Epithelial cell of proximal tubule (primary cell): ENCODE results near the gene NAV2. TPM values are rescaled to one million over a fixed set of nuclear protein-coding genes. Genes with fewer than 3 reads are reported as not detected.

ENCODE experiments used
- DNase-seq: peaks from one replicate; pipeline ENCODE4 v3.0.0-alpha.2; 2011; ENCODE audit warnings: low read depth
- H3K4me3 ChIP-seq: 2 replicates; pipeline ENCODE4 v1.5.1; 2011; ENCODE audit warnings: low read depth, mild to moderate bottlenecking, low read length
- total RNA-seq: library from RNA; depleted of rRNA; stranded (reverse); fragments of >200 nt; gene quantifications from 2 replicates; pipeline ENCODE4 v1.2.3, GENCODE V29; 2015
- TF ChIP-seq, protein P1 (sequence below): conservative IDR thresholded peaks from 2 replicates; pipeline ENCODE4 v1.5.1; 2012; ENCODE audit warnings: low read depth, mild to moderate bottlenecking, low read length

The NAV2 gene
- total RNA-seq, 1 donor from 2014 or later, result 19.0 TPM

DNA sequence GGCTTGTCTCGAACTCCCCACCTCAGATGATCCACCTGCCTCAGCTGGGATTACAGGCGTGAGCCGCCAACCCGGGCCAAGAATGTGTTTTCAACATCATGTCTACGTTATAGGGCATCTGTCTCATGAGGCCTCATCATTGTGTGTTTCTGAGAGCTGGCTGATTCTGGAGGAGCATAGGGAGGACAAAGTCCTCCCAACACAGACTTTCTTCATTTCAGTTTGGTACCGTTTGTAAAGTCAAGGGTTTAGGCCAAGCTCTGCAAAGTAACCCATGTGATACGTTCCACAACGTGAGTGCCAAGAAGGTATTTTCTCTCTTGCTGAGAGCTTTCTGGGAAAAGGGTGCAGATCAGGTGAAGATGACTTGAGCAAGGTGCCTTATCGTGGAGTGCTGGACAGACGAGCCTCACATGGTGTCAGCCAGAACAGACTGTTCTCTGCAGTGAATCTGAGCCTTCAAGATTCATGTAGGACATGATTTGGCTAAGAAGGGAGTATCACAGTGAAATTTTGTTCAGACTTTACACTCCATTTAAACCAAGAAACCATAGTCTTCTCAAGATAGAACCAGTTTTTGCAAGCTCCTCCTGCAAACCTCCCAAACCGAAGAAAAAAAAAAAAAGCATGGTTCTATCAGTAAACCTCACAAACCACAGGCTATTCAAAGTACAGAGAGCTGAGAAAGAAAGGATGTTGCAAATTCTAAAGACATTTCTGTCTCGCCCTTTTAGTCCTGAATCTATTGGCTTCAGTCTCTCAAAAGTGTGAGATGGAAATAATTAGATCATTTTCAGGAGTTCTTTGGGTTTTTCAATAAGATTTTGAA, 376.0 kb downstream of the NAV2 start:
- no peak for DNase-seq
- H3K4me3 ChIP-seq, result no peak overlapping the region
- TF ChIP-seq, protein P1, sequence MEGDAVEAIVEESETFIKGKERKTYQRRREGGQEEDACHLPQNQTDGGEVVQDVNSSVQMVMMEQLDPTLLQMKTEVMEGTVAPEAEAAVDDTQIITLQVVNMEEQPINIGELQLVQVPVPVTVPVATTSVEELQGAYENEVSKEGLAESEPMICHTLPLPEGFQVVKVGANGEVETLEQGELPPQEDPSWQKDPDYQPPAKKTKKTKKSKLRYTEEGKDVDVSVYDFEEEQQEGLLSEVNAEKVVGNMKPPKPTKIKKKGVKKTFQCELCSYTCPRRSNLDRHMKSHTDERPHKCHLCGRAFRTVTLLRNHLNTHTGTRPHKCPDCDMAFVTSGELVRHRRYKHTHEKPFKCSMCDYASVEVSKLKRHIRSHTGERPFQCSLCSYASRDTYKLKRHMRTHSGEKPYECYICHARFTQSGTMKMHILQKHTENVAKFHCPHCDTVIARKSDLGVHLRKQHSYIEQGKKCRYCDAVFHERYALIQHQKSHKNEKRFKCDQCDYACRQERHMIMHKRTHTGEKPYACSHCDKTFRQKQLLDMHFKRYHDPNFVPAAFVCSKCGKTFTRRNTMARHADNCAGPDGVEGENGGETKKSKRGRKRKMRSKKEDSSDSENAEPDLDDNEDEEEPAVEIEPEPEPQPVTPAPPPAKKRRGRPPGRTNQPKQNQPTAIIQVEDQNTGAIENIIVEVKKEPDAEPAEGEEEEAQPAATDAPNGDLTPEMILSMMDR, result no peak

DNA sequence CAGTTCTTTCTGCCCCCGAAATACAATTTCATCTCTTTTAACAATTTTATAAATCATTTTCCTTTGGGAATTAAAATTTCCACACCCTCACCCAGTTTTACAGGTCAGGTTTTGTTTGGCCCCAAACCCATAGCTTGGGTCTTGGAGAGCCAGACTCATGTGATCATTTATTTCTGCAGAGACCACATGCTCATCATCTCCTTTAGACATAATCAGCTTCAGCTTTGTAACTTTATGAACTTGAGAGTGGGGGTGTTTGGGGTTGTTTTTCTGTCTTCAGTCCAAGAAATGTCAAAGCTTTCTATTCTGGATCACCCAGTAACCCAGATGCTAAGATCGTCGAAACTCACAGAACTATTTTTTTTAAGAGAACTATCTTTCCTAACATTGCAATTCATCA, 376.7 kb downstream of the NAV2 start:
- TF ChIP-seq, protein P1, result no peak
- H3K4me3 ChIP-seq, result no peak overlapping the region
- DNase-seq, result no peak

DNA sequence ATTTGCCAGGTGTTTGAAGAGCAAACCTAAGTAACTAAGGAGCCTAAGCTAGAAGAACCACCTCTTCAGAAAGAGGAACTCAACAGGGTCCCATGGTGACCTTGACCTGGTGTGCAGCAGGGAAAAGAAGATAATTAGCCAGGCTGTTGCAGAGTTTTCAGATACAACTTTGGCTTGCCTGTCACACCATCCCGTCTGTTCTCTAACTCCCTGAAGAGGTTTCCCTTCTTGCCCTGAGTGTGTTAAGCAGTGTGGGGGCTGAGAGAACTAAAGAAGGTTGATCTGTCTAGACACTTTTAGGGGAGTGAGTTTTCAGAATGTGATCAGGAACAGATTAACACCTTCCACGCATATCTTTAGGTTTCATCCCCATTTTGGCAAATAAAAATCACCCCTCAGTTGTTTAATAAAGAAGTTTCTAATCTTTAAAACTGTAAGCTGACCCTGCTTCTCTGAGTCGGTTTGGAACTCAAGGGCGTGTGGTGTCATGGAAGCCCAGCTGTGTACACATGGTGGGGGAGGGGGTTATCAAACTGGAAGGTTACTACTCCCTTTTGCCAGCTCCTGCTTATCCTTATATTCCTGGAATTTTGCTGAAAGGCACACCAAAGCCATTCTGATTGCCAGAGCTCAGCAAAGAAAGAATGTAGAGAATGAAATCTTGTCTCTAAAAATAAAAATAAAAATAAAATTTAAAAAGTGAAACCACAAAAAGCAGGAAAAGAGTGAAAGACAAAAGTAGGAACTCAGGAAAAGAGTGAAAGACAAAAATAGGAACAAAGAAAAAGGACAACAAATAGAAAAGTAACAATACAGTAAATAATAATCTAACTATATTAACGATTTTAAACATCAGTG, 377.4 kb downstream of the NAV2 start:
- no peak overlapping the region for H3K4me3 ChIP-seq
- TF ChIP-seq, protein P1, result no peak
- no peak for DNase-seq

DNA sequence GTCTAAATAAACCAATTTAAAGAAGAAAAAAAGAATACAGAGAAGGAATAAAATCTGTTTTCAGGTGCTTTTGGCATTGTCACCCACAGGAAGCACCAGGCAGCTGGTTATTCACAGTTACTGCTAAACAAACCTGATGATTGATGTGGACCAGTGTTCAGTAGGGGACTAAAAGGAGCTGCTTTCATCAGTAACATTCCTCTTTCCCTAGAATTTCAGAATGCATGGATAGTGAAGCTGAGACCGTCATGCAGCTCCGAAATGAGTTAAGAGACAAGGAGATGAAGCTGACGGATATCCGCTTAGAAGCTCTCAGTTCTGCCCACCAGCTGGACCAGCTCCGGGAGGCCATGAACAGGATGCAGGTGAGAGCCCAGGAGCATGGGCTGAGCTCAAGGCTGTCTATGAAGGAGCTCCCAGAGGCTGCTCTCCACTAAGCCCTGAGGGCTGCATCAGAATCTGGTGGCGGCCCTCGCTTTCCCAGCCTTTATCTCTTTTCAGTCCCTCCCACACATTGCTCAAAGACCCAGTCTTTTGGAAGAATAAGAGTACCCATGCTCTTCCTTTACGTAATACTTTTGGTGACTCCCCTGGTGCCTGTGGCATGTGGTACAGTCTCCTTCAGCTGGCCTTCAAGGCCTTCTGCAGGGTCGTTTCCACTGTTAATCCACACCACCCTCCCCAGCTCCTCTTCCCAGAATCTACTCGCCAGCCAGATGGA, 378.2 kb downstream of the NAV2 start:
- TF ChIP-seq, protein P1, result no peak
- DNase-seq, result no peak
- H3K4me3 ChIP-seq, result no peak overlapping the region

DNA sequence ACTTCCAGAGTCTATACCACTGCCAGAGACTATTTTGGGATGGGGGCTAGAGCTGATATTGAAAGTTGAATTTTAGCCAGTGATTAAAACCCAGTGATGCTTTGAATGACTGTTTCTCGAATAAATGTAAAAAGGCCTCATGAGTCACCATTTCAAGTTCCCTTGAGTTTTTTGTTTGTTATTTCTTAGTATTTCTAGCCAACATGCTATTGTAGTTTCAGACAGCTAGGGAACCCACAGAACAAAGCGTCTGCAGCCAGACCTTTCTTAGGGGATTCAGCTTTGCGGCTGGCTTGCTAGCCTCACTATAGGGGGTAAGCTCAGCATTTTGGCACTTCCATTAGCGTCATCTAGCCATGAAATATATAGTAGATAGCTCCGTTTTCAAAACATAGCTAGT, 381.1 kb downstream of the NAV2 start:
- TF ChIP-seq, protein P1, result no peak
- no peak overlapping the region for H3K4me3 ChIP-seq
- no peak for DNase-seq

DNA sequence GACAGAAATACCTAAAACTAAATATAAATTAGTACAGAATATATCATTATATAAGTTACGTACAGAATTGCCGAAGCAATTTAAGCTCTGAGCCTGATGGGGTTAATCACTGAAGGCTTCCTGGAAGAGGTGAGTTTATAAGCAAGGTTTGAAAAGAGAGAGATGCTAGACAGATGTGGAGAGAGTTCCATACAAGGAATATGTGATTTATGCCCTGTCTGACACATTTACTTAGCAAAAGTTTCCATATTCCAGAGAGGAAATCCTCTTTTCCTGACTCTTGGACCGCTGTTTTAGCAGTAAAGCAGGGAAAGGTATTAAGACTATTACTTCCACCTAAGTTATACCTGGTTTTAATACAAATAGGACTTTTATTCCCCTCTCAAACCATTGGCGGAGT, 382.6 kb downstream of the NAV2 start:
- no peak for DNase-seq
- TF ChIP-seq, protein P1, result no peak
- no peak overlapping the region for H3K4me3 ChIP-seq
